Activated T-helper 1 cell treated with anti-CD3 and anti-CD28 coated beads, Interleukin-2, amount 50 U/mL, for 16 hours (primary cell): Measurements from ENCODE around the gene PARD3B.

Experiments
- DNase-seq, 2 donors: peaks; one replicate each; pipeline ENCODE4 v3.0.0-alpha.2; 2020; ENCODE audit warnings: low read depth in 1 of 2, low spot score in 1 of 2

The PARD3B gene

DNA sequence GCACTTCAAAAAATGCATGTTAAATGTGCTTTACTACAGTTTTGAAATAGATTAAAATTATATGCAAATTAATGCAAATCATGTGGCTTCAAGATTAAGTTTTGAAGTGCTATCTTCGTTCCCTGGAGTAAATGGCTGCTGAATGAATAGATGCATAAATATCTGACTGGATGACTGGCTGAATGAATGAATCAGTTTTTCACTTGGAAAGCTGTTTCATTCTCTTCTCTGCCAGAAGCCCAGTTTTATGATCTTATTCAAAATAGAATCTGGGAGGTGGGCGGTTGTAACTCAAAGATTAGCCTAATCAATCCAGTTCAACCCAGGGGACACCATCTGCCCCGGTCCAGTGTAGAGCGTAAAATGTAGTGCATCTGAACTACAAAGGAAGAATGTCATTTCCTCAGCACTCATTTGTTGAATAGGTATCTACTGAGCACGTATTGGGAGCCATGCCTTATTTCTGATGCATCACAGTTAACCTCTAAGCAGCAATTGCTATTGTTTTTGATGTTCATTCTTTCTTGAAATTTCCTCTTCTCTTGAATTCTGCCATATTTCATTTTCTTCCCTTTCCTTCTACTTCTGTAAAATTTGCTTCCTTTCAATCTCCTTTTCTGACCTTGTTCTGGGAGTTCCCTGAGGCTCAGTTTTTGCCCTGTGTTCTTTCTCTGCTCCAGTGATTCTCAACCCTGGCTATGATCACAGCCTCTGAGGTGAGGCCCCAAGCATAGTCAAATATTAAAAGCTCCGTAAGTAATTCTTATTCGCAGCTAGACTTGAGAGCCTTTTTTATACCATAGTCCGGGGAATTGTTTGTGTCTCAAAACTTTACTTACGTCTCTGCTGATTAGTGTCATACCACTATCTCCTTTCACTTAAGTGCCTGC, 282.7 kb downstream of the PARD3B start:
- DNase-seq, result no peak

DNA sequence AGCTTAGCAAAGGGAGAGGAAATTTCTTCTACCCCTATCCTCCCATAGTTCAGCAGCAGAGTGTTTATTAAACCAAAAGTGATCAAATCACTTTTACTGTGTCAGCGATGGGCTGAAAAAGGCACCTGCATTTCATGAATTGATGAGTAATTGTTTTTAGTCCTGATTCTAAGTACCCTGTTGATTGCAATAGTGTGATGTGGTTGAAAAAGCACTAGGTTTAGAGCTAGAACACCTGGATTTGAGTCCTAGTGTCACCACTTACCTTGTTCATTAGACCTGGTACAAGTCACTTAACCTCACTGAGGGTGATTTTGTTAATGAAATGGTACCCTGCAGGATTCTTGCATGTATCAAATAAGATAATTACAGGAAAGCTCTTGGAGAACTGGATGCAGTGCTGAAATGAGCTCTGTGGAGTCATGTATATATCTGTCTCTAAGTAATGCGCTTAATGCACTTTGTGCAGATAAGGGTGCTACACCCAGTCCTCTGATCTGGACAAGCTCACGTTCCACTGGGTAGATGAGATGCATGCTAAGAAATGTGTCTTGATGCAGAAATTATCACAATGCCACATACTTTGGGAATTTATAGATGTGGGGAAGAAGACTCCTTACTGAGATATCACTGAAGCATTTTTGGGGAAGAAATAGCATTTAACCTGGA, 289.6 kb downstream of the PARD3B start:
- DNase-seq, result no peak

DNA sequence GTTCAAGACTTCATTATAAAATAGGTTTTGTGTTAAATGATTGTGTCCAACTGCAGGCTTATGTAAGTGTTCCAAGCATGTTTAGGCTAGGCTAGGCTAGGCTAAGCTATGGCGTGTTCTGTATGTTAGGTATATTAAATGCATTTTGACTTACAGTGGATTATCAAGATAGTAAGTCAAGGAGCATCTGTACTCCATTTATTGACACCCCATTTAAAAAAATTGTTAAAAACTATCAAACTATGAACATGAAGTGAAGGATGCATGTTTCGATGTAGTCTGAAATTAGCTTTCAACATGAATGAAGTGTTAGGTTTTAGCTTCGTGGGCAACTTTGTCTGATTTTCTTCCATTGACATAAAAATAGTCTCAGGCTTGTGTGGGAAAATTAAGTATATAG, 290.5 kb downstream of the PARD3B start:
- DNase-seq, result no peak

DNA sequence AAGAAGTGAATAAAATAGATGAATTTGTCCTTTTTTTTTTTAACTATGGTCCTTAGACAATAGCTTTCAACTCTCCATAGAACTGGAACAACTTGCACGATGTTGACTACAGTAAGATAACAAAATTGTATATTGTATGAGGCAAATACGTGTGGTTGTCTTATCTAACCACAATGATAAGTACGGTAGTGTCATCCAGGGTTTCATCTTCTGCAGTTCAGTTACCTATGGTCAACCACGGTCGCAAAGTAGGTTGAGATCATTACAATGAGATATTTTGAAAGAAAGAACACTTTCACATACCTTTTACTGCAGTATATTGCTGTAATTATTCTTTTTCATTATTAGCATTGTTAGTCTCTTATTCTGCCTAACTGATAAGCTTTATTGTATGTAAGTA, 295.2 kb downstream of the PARD3B start:
- DNase-seq, result no peak

DNA sequence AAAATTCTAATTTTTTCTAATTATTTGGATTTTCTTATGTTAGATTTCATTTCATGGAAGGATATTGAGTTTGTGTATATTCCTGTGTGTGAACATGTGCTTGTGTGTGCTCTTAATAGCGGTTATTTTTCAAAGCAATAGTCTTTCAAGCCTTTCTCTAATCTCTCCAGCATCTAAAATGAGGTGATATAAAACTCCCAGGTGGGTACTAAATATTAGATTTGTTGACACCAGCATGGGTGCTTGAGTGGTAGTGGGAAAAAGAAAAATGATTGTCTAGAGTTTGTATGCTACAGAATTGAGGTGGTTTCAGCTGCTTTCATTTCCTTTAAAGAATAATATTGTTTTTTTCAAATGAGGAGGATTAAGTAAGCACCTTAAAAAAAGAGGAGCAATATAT, 296.8 kb downstream of the PARD3B start:
- DNase-seq, result no peak

DNA sequence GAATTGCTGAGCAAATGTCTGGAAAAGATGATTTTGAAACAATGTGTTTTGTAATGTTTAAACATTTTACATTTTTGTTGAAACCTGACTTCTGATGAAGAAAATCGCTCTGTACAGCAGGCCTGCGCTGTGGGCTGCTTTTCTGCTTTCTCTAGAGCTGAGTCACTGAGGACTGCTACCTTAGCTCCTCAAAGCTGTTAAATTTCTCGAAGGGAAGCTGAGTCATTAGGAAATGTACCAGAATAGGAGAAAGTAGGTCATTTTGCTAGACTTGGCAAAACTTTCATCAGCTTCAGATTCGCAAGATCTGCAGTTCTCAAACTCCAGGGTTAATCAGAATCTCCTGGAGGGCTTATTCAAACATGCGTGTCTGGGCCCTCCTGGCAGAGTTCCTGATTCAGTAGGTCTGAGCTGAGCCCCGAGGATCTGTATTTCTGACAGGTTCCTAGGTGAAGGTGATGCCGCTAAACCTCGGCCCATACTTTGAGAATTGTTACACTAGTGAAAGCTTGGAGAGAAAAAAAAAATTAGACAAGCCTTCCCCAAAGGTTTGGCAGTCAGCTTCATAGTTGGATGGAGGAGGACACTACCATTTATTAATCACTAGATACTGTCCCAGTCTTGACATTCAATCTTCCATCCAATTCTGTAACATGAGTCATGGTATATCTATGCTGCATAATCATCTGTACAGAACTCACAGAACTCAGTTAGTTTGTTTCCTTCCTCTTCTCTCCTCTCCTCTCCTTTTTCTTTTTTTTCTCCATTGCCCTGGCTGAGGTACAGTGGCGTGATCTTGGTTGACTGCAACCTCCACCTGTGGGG, 297.6 kb downstream of the PARD3B start:
- DNase-seq, result no peak

DNA sequence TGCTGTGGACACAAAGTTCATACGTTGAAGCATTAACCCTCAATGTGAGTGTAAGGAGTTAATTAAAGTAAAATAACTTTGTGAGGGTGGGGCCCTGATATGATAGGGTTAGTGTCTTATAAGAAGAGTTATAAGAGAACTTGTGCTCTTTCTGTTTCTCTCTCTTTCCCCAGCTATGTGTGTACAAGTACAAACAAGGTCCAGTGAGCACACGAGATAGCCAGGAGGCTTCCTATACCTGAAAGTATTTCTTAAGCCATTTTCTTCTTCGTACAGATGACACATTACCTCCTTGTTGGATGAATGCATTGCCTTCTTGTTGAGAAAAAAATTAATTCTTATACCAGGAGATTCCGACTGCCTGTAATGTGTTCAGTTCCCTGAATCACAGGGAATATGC, 301.2 kb downstream of the PARD3B start:
- DNase-seq, result no peak

DNA sequence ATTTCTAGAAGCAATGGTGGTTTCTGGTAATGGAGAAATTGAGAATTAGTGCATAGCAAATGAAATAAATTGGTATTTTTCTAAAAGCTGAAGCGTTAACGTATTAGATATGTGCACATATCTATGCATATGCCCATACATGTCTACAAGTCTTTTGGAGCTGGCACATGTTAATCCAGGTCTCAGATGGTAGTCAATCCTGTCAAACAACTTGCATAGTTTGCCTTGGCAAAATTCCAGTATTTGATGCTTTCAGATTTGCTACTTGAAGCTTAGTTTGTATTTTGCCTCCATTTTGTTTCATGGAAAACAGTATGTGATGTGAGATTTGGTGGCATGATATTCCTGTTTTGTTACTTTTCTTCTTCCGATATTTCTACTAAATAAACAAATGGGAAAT, 304.6 kb downstream of the PARD3B start:
- DNase-seq, result no peak

DNA sequence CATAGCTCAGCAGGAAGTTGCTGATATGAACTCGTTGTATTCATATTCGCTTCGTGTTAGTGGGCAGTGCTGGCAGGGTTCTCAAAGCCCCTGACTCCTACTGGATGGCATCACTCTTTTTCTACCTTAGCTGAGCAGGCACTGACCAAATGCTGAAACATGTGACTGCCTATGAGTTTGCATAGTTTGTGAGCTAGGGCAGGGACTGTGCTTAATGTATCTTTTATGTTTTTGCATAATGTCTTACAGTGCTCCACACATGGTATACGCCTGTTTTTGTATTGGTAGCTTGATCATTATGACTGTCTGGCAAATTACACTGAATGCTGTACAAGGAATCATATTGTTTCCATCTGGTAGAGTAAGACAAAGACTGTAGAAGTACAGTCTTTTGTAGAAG, 305.3 kb downstream of the PARD3B start:
- DNase-seq, result no peak

DNA sequence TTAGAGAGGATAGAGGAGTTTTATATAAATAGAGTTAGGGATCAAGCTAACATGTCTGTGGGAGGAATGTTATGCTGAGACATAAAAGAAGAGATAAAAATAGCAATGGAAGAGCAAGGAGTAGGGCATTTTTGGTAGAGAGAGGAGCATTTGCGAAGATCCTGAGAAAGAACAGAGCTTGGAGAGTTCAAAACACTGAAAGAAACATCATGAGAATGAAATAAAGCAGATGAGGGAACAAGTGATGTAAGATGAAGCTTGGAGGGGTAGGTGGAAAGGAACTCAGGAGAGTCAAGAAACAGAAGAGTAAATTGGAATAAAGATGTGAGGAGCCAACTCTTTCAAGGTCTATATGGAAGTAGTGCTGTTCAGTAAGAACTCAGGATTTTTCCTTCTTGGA, 308.6 kb downstream of the PARD3B start:
- no peak for DNase-seq

DNA sequence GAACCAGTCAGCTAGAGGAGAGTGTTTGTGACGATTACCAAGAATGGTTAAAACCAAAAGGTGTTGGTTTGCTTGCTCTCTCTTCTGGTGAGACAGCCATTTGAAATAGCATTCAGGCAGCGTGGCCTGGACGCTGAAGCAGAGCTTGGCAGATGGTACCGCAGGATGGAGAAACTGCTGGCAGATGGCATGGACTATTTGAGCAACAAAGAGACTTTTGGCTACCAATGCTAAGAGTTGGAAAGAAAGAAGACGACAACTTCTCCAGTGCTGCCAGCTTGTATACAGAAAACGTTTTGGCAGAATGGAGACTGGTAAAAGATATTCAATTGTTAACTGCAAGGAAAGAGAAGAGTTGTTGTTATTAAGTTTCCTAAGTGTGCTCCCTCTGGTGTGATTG, 315.0 kb downstream of the PARD3B start:
- DNase-seq, result no peak

DNA sequence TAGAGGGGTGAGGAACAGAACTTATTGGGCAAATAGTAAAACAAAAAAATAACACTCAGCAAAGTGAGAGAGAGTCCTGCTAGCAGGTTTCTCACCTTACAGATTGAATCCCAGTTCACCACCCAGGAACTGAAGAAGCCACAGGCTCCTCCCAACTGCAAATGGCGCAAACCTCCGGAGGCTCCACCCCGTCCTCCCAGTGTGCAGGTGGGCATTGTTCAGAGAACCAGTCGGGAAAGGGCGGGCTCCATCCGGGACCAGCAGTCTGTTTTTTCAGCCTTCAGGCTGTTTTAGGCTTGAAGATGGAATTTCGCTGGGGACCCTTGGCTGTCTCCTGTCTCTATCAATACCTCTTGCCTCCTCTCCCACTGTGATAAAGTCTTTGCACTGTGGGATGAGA, 317.5 kb downstream of the PARD3B start:
- DNase-seq, result no peak

DNA sequence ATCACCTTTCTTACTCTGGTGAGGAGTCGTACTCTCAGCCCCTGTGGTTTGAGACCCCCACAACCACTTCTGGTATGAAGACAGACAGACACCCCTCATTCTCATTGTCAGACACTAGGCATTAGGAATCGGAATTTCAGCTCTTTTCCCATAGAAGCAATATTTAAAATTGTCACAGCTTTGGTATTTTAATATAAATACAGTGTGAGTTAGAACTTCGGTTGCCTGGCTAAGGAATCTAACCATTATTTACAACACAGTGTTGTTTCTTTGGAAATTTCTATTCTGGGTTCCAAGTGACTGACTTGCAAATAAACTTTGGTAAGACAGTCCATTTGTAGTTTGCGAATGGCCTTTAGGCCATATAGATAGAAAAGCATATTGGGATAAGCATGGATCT, 318.1 kb downstream of the PARD3B start:
- no peak for DNase-seq

DNA sequence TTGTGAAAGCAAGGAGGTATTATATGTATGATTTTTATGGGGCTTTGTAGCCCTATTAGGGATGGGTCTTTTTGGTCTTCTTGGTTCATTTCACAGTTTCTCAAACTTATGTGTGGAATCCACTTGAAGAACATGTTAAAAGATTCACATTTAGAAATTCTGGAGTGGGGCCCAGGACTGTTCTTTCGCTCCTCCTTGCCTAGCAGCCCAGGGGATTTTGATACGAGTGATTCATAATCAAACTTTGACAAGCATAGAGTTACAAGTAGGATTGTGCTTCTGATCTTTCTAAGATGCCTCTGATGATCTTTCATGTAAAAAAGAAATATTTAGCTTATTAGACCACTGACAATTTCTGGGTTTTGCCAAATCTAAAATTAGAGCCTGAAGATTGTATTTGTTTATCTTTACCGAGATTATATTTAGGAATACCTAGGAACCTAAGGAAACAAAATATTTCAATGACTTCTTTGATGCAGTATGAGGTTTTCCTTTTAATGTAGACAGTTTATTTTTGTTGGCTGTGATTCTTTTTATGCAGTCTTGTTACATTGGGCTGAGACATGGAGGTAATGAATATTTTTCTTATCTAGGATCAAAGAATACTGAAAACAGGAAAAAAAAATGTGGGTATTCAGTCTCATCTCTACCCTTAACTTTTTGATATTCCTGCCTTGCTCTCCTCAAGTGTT, 324.0 kb downstream of the PARD3B start:
- DNase-seq, result no peak

DNA sequence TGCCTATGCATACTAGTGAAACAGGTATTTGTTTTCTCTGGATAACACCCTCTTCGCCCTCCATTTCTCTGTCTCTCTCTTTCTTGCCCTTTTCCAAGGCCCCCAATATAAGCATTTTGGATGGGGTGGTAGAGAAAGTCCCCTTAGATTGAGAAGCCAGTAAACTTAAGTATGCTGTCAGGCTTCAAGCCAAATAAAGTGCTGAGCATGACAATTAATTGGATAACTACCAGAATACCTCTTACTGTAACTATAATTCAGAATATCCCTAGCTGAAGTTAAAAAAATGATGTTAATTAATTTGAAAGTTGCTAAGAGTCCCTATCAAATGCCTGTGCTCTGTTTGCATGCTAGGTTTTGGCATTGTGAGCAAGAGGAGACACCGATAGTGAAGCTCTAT, 324.8 kb downstream of the PARD3B start:
- no peak for DNase-seq

DNA sequence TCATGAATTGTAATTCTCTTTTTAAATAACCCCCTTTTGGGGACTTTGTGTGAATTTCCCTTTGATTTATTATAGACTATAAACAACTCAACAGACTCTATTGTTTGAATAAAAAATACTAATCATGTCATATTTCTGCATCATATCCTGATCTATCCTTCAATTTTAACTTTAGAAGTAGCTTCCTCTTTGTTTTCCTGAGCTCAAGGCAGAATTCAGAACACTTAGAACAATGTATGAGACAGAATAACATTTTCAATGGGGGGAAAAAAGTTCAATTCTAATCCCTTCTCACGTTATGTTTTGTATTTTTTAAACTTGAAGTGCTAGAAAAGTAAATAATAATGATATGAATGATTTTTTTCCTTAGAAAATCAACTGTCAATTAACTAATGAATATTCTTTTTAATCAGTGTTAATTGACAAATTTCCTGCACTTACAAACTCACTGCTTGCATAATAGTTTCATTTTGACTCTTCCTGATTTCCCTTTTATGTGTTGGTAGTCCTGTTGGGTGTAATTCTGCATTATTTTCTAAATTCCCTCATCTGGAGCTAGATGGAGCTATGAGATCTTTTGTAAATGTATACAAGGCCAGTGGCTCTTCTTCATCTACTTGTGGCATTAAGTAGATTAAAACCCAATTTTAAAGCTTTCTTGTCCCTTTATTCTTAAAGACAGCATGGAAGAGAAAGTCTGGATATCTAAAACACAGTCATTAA, 326.1 kb downstream of the PARD3B start:
- no peak for DNase-seq

DNA sequence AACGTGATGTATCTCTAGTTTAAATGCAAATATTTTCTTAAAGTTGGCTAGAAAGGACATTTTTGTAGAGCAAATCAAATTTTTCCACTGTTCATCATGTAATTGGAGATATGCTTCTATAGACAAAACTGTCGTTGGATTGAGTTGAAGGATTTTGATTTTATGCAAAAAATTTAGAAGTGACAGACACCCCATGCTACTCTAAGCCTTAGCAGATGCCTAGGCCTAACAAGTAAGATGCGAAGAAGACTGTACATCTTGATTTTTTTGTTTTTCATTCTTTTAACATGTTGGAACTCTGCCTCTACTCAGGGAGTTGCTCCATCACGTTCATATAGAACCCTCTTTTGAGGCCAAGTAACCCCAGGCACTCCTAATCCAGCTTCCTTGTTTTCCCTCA, 331.0 kb downstream of the PARD3B start:
- no peak for DNase-seq

DNA sequence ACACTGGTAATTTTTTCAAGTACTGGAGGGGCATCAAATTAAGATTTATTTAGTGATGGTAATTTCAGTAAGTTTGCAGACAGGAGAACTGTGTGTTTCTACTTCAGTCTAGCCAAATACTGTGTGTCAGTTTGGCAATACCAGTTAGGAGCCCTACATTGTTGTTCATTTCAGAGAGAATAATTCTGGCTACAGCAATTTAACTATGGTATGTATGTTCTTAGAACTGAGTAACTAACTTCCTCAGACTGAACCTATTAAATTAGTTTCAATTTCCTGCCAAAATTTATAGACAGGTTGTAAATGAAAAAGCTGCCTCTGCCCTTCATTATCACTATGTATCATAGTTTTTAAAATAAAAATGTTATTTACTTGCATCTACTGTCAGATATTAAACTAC, 332.4 kb downstream of the PARD3B start:
- no peak for DNase-seq

DNA sequence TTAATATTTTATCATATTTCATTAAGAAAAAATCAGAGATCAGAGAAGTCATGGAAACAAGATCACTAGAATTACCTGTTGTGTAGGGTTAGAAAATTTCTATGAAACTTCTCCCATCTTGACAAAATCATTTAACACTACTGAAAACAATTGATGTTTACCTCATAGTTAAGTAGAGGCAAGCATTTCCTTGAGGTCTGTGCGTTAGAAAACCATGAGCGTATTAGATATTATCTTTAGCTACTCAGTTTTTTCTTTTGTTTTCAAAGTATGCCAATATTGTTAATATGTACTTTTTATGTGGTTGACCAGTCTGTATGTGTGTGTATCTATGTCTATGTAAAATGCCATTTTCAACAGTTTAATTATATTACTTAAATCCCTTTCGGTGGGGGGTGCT, 335.7 kb downstream of the PARD3B start:
- no peak for DNase-seq

DNA sequence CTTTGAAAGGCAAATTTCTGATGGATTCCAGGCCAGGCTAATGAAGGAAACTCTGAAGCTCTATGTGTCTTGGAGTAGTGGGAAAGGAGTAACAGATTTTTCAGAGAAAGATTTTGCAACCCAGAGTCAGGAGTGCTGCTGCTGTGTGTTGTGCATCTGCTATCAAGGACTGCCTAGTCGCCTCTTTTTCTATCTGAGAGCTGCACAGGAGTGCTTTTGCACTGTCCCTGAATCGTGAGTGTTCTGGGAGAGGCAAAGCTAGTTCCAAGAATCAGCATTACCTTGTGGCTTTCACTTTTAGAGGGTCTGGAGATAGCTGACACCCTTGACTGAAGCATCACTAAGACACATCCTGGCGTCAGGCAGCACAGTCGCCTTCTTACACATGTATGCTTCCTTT, 336.4 kb downstream of the PARD3B start:
- no peak for DNase-seq

DNA sequence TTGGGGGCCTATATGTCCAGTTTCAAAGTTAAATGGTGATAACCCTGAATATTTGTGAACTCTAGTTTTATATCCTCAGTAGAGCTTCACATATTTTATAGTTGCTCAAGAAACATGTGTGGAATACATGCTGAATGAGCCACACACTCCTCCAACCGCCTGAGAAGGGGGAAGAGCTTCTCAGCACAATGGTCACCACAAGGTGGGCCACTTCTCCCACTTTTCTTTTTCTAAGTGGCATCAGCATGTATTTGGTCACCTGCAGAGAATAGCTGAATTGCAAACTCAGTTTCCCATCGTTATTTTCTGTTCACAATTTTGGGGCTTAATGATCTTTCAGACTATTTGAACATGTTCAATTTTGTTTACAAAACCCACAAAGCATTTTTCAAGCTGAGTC, 340.5 kb downstream of the PARD3B start:
- DNase-seq, result no peak
